H1 (cell line): ENCODE results near the gene LRRC45. TPM values are rescaled to one million over a fixed set of nuclear protein-coding genes. Genes with fewer than 3 reads are reported as not detected.

Experiments used
- CTCF ChIA-PET: fragments of 300-600 bp; sonication (Branson Sonifier 250); formaldehyde crosslinking; loops from one replicate; lab custom pipeline; 2021; ENCODE audit not compliant: partially characterized antibody; lab: Charles Lee
- POLR2A ChIA-PET: fragments of 300-600 bp; sonication (Branson Sonifier 250); formaldehyde crosslinking; loops from one replicate; lab custom pipeline; 2021; ENCODE audit warnings: inconsistent platforms; ENCODE audit not compliant: partially characterized antibody; lab: Charles Lee
- DNase-seq, 2 experiments: peaks; one replicate each; pipeline versions ENCODE4 v3.0.0 to v3.0.0-alpha.2; 2010 to 2022; ENCODE audit warnings: low spot score in 2 of 2, low read depth in 1 of 2, mixed read lengths in 1 of 2
- FAIRE-seq: peaks from 2 replicates; lab custom pipeline; 2011; peaks lifted over from hg19 to GRCh38; lab: Jason Lieb, UNC
- H2AFZ ChIP-seq: 2 replicates; pipeline ENCODE4 v1.8.1; 2012; ENCODE audit warnings: low read length, inconsistent platforms
- H2AK5ac ChIP-seq: 2 replicates; pipeline ENCODE4 v1.6.1; 2013; ENCODE audit warnings: low read depth, low read length
- H2BK120ac ChIP-seq: replicated peaks from 2 replicates; pipeline ENCODE3; 2013; ENCODE audit warnings: low read depth, low read length, inconsistent platforms
- H2BK12ac ChIP-seq: 2 replicates; pipeline ENCODE4 v1.6.1; 2013; ENCODE audit warnings: low read depth, low read length
- H2BK15ac ChIP-seq: 2 replicates; pipeline ENCODE4 v1.6.1; 2013; ENCODE audit warnings: low read length
- H2BK20ac ChIP-seq: 2 replicates; pipeline ENCODE4 v1.6.1; 2013; ENCODE audit warnings: low read length
- H2BK5ac ChIP-seq: 2 replicates; pipeline ENCODE4 v1.6.1; 2013; ENCODE audit warnings: low read depth, low read length
- H3K14ac ChIP-seq: 2 replicates; pipeline ENCODE4 v1.6.1; 2013; ENCODE audit warnings: inconsistent platforms; ENCODE audit not compliant: insufficient read length
- H3K18ac ChIP-seq: 2 replicates; pipeline ENCODE4 v1.6.1; 2013; ENCODE audit warnings: low read length; ENCODE audit errors: extremely low read depth
- H3K23ac ChIP-seq: 2 replicates; pipeline ENCODE4 v1.6.1; 2013; ENCODE audit warnings: inconsistent platforms; ENCODE audit not compliant: insufficient read length
- H3K23me2 ChIP-seq: 2 replicates; pipeline ENCODE4 v1.6.1; 2013; ENCODE audit warnings: low read depth, low read length
- H3K27ac ChIP-seq: 2 replicates; pipeline ENCODE4 v1.6.1; 2011; ENCODE audit warnings: low read depth, low read length, inconsistent platforms
- H3K27me3 ChIP-seq, 4 experiments: replicated peaks in 1 of 4; 1 replicate in 1 of 4; 2 replicates in 3 of 4; pipeline versions ENCODE4 v1.6.1 to v1.8.1; 2011 to 2013; ENCODE audit warnings: low read length in 3 of 4, mild to moderate bottlenecking in 3 of 4, inconsistent platforms in 2 of 4, mixed read lengths in 2 of 4, moderate library complexity in 1 of 4; ENCODE audit not compliant: control insufficient read depth in 3 of 4, insufficient read depth in 3 of 4; ENCODE audit errors: extremely low read depth in 1 of 4
- H3K36me3 ChIP-seq, 4 experiments: 2 replicates each; pipeline versions ENCODE4 v1.6.1 to v1.8.1; 2011 to 2013; ENCODE audit warnings: mild to moderate bottlenecking in 4 of 4, low read length in 3 of 4, moderate library complexity in 2 of 4, control low read depth in 1 of 4, inconsistent platforms in 1 of 4; ENCODE audit not compliant: insufficient read depth in 4 of 4, control insufficient read depth in 2 of 4
- H3K4ac ChIP-seq: replicated peaks from 2 replicates; pipeline ENCODE3; 2013; ENCODE audit warnings: low read length, low read depth, mixed read lengths, inconsistent platforms; ENCODE audit not compliant: insufficient read length
- H3K4me1 ChIP-seq, 4 experiments: replicated peaks in 1 of 4; 1 replicate in 1 of 4; 2 replicates in 3 of 4; pipeline versions ENCODE4 v1.6.1 to v1.8.1; 2011 to 2013; ENCODE audit warnings: low read length in 3 of 4, inconsistent platforms in 2 of 4, mixed read lengths in 1 of 4; ENCODE audit not compliant: insufficient read depth in 4 of 4, control insufficient read depth in 3 of 4
- H3K4me2 ChIP-seq, 2 experiments: 2 replicates each; pipeline versions ENCODE4 v1.6.1 to v1.8.1; 2011 to 2013; ENCODE audit warnings: low read depth in 2 of 2, low read length in 2 of 2, control low read depth in 1 of 2, inconsistent platforms in 1 of 2, mild to moderate bottlenecking in 1 of 2; ENCODE audit not compliant: insufficient read depth in 1 of 2
- H3K4me3 ChIP-seq, 4 experiments: fragments of 200-600, 300-600 bp in 1 of 4; sonication (generic), shearing (Covaris generic), sonication (Bioruptor Twin) in 1 of 4; 2 replicates each; pipeline versions ENCODE4 v1.5.1 to v1.8.1; 2011 to 2016; ENCODE audit warnings: low read length in 4 of 4, low read depth in 3 of 4, control low read depth in 2 of 4, inconsistent platforms in 2 of 4, mild to moderate bottlenecking in 2 of 4, mixed read lengths in 1 of 4, moderate library complexity in 1 of 4; ENCODE audit not compliant: insufficient read depth in 2 of 4; ENCODE audit errors: extremely low read depth in 1 of 4
- H3K56ac ChIP-seq: replicated peaks from 2 replicates; pipeline ENCODE3; 2013; ENCODE audit warnings: low read depth, mild to moderate bottlenecking, mixed read lengths, low read length, inconsistent platforms; ENCODE audit not compliant: insufficient read length
- H3K79me1 ChIP-seq: 2 replicates; pipeline ENCODE4 v1.6.1; 2013; ENCODE audit warnings: low read depth, low read length, control low read depth
- H3K79me2 ChIP-seq, 2 experiments: 2 replicates each; pipeline versions ENCODE4 v1.6.1 to v1.8.1; 2012 to 2013; ENCODE audit warnings: low read length in 2 of 2, mild to moderate bottlenecking in 2 of 2, inconsistent platforms in 1 of 2; ENCODE audit not compliant: insufficient read depth in 2 of 2, control insufficient read depth in 1 of 2
- H3K9ac ChIP-seq, 4 experiments: replicated peaks in 1 of 4; 1 replicate in 1 of 4; 2 replicates in 3 of 4; pipeline versions ENCODE4 v1.6.1 to v1.8.1; 2011 to 2013; ENCODE audit warnings: low read depth in 3 of 4, low read length in 3 of 4, control low read depth in 2 of 4, mild to moderate bottlenecking in 2 of 4, moderate library complexity in 2 of 4, inconsistent platforms in 1 of 4; ENCODE audit errors: extremely low read depth in 1 of 4
- H3K9me3 ChIP-seq, 2 experiments: 2 replicates each; pipeline versions ENCODE4 v1.6.1 to v1.8.1; 2012 to 2013; ENCODE audit warnings: mild to moderate bottlenecking in 2 of 2, moderate library complexity in 2 of 2, control low read depth in 1 of 2, inconsistent platforms in 1 of 2, low read depth in 1 of 2, low read length in 1 of 2, mixed read lengths in 1 of 2; ENCODE audit not compliant: insufficient read depth in 2 of 2
- H4K20me1 ChIP-seq, 2 experiments: replicated peaks in 1 of 2; 2 replicates each; pipeline versions ENCODE3 to v1.8.1; 2011 to 2013; ENCODE audit warnings: inconsistent platforms in 2 of 2, low read length in 2 of 2, mild to moderate bottlenecking in 1 of 2; ENCODE audit not compliant: insufficient read depth in 2 of 2, control insufficient read depth in 1 of 2
- H4K5ac ChIP-seq: 2 replicates; pipeline ENCODE4 v1.6.1; 2013; ENCODE audit warnings: low read length, low read depth, mixed read lengths, inconsistent platforms; ENCODE audit not compliant: insufficient read length
- H4K8ac ChIP-seq: 2 replicates; pipeline ENCODE4 v1.8.0; 2013; ENCODE audit warnings: mild to moderate bottlenecking, moderate library complexity, low read length, inconsistent platforms; ENCODE audit not compliant: insufficient read depth; ENCODE audit errors: extremely low read depth
- H4K91ac ChIP-seq: replicated peaks from 2 replicates; pipeline ENCODE3; 2013; ENCODE audit warnings: low read length, mixed read lengths, inconsistent platforms; ENCODE audit not compliant: insufficient read length
- ATF3 ChIP-seq: IDR thresholded peaks from 2 replicates; pipeline ENCODE4 v1.6.1; 2011; ENCODE audit warnings: low read depth, mild to moderate bottlenecking, low read length; ENCODE audit not compliant: insufficient read depth
- CBX5 ChIP-seq: fragments of 300-800, 300-1000 bp; sonication (generic); IDR thresholded peaks from 2 replicates; pipeline ENCODE4 v1.7.1; 2016; ENCODE audit warnings: antibody characterized with exemption, low read length, low read depth
- CBX8 ChIP-seq: fragments of 300-800, 300-1000 bp; sonication (generic); IDR thresholded peaks from 2 replicates; pipeline ENCODE4 v1.7.1; 2016; ENCODE audit warnings: low read depth, low read length, borderline replicate concordance
- CEBPB ChIP-seq: IDR thresholded peaks from 2 replicates; pipeline ENCODE4 v1.6.1; 2012; ENCODE audit warnings: low read depth, low read length
- CREB1 ChIP-seq: IDR thresholded peaks from 2 replicates; pipeline ENCODE4 v1.6.1; 2012; ENCODE audit warnings: inconsistent platforms
- CTCF ChIP-seq, 3 experiments: IDR thresholded peaks; 1 replicate in 2 of 3; 2 replicates in 1 of 3; pipeline versions ENCODE4 v1.5.1 to v1.6.1; 2011; ENCODE audit warnings: low read length in 3 of 3, mild to moderate bottlenecking in 3 of 3, inconsistent platforms in 2 of 3, low read depth in 1 of 3, moderate library complexity in 1 of 3; ENCODE audit not compliant: insufficient read depth in 1 of 3; ENCODE audit errors: control extremely low read depth in 1 of 3
- FOSL1 ChIP-seq: IDR thresholded peaks from 2 replicates; pipeline ENCODE4 v1.6.1; 2011; ENCODE audit warnings: mild to moderate bottlenecking, low read depth, low read length, moderate library complexity; ENCODE audit not compliant: insufficient read depth
- KDM5A ChIP-seq: fragments of 200-600 bp; IDR thresholded peaks from 2 replicates; pipeline ENCODE4 v1.7.1; 2012; ENCODE audit warnings: mild to moderate bottlenecking, low read length, inconsistent platforms, mixed read lengths
- POLR2A ChIP-seq, 2 experiments: IDR thresholded peaks; 1 replicate in 1 of 2; 2 replicates in 1 of 2; pipeline ENCODE4 v1.6.1; 2011; ENCODE audit warnings: low read depth in 2 of 2, low read length in 2 of 2, mild to moderate bottlenecking in 2 of 2; ENCODE audit errors: control extremely low read depth in 1 of 2
- RNF2 ChIP-seq: fragments of 200-900, 300-1000 bp; sonication (generic); IDR thresholded peaks from 2 replicates; pipeline ENCODE4 v1.7.1; 2016; ENCODE audit warnings: borderline replicate concordance, low read depth, mild to moderate bottlenecking, antibody characterized with exemption, low read length; ENCODE audit not compliant: poor library complexity, severe bottlenecking; ENCODE audit errors: missing control alignments
- SIRT6 ChIP-seq: IDR thresholded peaks from one replicate; pipeline ENCODE4 v1.7.1; 2012; ENCODE audit warnings: low read length, inconsistent platforms
- TBP ChIP-seq: IDR thresholded peaks from 2 replicates; pipeline ENCODE4 v1.6.1; 2011; ENCODE audit warnings: low read depth, low read length, improper control_type of control experiment
- YY1 ChIP-seq: IDR thresholded peaks from 2 replicates; pipeline ENCODE4 v1.6.1; 2011; ENCODE audit warnings: low read depth, mild to moderate bottlenecking, low read length
- WGBS, 2 experiments: shearing (Covaris generic) in 1 of 2; methylation state at CpG; one replicate each; pipeline versions ENCODE4 v1.1.6 to v1.1.7; 2013 to 2015; ENCODE audit warnings: low lambda C conversion rate in 2 of 2, mixed read lengths in 2 of 2, inconsistent platforms in 1 of 2, low coverage in 1 of 2, missing lambda C conversion rate in 1 of 2; ENCODE audit not compliant: insufficient replicate concordance in 2 of 2, insufficient coverage in 1 of 2, insufficient read length in 1 of 2; ENCODE audit errors: extremely low coverage in 1 of 2, missing lambda C conversion rate in 1 of 2; 5-methylcytosine and 5-hydroxymethylcytosine counted together
- polyA plus RNA-seq, 7 experiments: library from polyadenylated mRNA; depleted of rRNA in 3 of 7; stranded (reverse) in 5 of 7; unstranded in 2 of 7; fragments of >200 nt in 5 of 7; fragments of 200-250 nt in 2 of 7; gene quantifications; 1 replicate in 5 of 7; 2 replicates in 1 of 7; 4 replicates in 1 of 7; pipeline versions ENCODE4 v1.2.1 to v1.2.3, GENCODE V29; 2011 to 2013; ENCODE audit warnings: missing spikeins in 2 of 7, mixed read lengths in 2 of 7
- total RNA-seq: library from RNA; stranded (reverse); fragmentation: NEBNext Ultra II Directional; extraction: Animal tissue kit (Norgen Biotek cat#: 25700); gene quantifications from 2 replicates; pipeline ENCODE4 v1.2.1, GENCODE V29; 2021

Gene LRRC45
- total and polyA plus RNA-seq, 2 of the 8 experiments (the other 6 are each of a cell fraction or from before 2014, with no cell fraction given), result 11.5 to 29.0 TPM

GRCh38 chr17:81999587-81999975 is 23.5 kb upstream of the LRRC45 start:
- Histone ChIP-seq H3K23me2 (no peaks in the 10 kb centered on the region), H4K5ac (no peak overlapping the region), H3K9me3 (no peaks in the 10 kb centered on the region), H3K27ac (no peak overlapping the region), H3K18ac (no peak overlapping the region), H3K9ac (no peak overlapping the region), H3K79me2 (no peaks in the 10 kb centered on the region), H2AFZ (no peak overlapping the region), H2BK120ac (no peak overlapping the region), H2BK20ac (no peak overlapping the region), H3K79me1 (peaks cover 3% of the 10 kb centered on the region; the same call in 1 of the 2 replicates), H3K23ac (no peak overlapping the region), H2BK15ac (no peak overlapping the region), H4K8ac (no peak overlapping the region), H3K56ac (no peak overlapping the region), H2AK5ac (no peak overlapping the region), H3K4me3 (no peak overlapping the region), H3K4ac (no peak overlapping the region), H3K36me3 (no peaks in the 10 kb centered on the region), H4K91ac (no peak overlapping the region), H2BK12ac (no peak overlapping the region), H2BK5ac (no peak overlapping the region), H4K20me1 (peaks cover 0 to 4% of the 10 kb centered on the region in 2 experiments), H3K4me2 (no peak overlapping the region), H3K27me3 (no peaks in the 10 kb centered on the region), H3K4me1 (no peaks in the 10 kb centered on the region), H3K14ac (no peak overlapping the region)
- CTCF ChIA-PET, result no interaction called here
- WGBS, 2 experiments, result 96% methylated on average over 10 of the region's 12 CpGs; no CpG with 5 or more reads in 1 of the 2 experiments
- FAIRE-seq, result no peak
- POLR2A ChIA-PET, result no interaction called here
- DNase-seq, result no peak
- TF ChIP-seq YY1, result no peak
- TF ChIP-seq KDM5A, result no peak
- no peak for TF ChIP-seq CTCF (IDR thresholded peaks at IDR 0.05; ENCODE audit: control extremely low read depth in 1 of 3, insufficient read depth in 1 of 3, low read depth in 1 of 3, low read length in 3 of 3)
- TF ChIP-seq CEBPB, result no peak
- no peak for TF ChIP-seq SIRT6
- no peak for TF ChIP-seq CBX8
- TF ChIP-seq RNF2, result no peak
- no peak for TF ChIP-seq CREB1
- no peak for TF ChIP-seq CBX5
- no peak for TF ChIP-seq POLR2A (IDR thresholded peaks at IDR 0.05; ENCODE audit: control extremely low read depth in 1 of 2, low read depth in 2 of 2, low read length in 2 of 2)
- no peak for TF ChIP-seq ATF3
- TF ChIP-seq TBP, result no peak
- no peak for TF ChIP-seq FOSL1
